ENCODE data around the gene SLC51B. TPM values are rescaled to one million over a fixed set of nuclear protein-coding genes. Genes with fewer than 3 reads are reported as not detected.

The SLC51B gene
- total RNA-seq, 1 experiment from 2014 or later = not detected

- no peaks in the 10 kb centered on the region for H3K27me3 ChIP-seq (replicated peaks; ENCODE audit: insufficient read depth, low read depth, low read length, poor library complexity)
- H3K27ac ChIP-seq (ENCODE audit: low read depth, low read length, poor library complexity, severe bottlenecking) = no peak overlapping the region
- intact Hi-C loops (cut with micrococcal nuclease; ENCODE audit: unreplicated experiment) = no loop called here
- no peaks in the 10 kb centered on the region for H3K4me1 ChIP-seq (ENCODE audit: insufficient read depth, low read length, poor library complexity, severe bottlenecking)
- BruUV-seq (replicated peaks) = no TSS peak
- no peak for DNase-seq (ENCODE audit: low spot score)
- TF ChIP-seq EZH2 (IDR thresholded peaks at IDR 0.05; ENCODE audit: borderline replicate concordance, low read depth, low read length, poor library complexity, severe bottlenecking) (no peak), CTCF (conservative IDR thresholded peaks at IDR 0.05; ENCODE audit: low read depth, low read length) (no peak)
- no peaks in the 10 kb centered on the region for H3K9me3 ChIP-seq (ENCODE audit: low read depth, low read length, poor library complexity, severe bottlenecking)
- no peak overlapping the region for H3K4me3 ChIP-seq (ENCODE audit: low read depth, low read length, poor library complexity, severe bottlenecking)
- ChIA-PET CTCF (no interaction called here), POLR2A (ENCODE audit: low non-redundant PET) (interaction anchor here (0.8 kb wide), 1 partner anchor 29 kb away, joined by 3 read pairs; no protein-coding TSS in a partner anchor)
- H3K36me3 ChIP-seq (ENCODE audit: insufficient read depth, low read length, poor library complexity, severe bottlenecking) = no peaks in the 10 kb centered on the region
These were observed 14.9 kb downstream of the SLC51B start for GRCh38 chr15:65059931-65060596.

GRCh38 chr15:65060641-65061397 is 15.6 kb downstream of the SLC51B start:
- intact Hi-C loops (cut with micrococcal nuclease; ENCODE audit: unreplicated experiment) = no loop called here
- ChIA-PET CTCF (no interaction called here), POLR2A (ENCODE audit: low non-redundant PET) (no interaction called here)
- TF ChIP-seq CTCF (conservative IDR thresholded peaks at IDR 0.05; ENCODE audit: low read depth, low read length) = no peak
- no peak overlapping the region for H3K4me3 ChIP-seq (ENCODE audit: low read depth, low read length, poor library complexity, severe bottlenecking)
- H3K36me3 ChIP-seq (ENCODE audit: insufficient read depth, low read length, poor library complexity, severe bottlenecking) = no peaks in the 10 kb centered on the region
- no peak overlapping the region for H3K27ac ChIP-seq (ENCODE audit: low read depth, low read length, poor library complexity, severe bottlenecking)
- DNase-seq (ENCODE audit: low spot score) = no peak
- no TSS peak for BruUV-seq (replicated peaks)
- no peaks in the 10 kb centered on the region for H3K9me3 ChIP-seq (ENCODE audit: low read depth, low read length, poor library complexity, severe bottlenecking)
- no peaks in the 10 kb centered on the region for H3K27me3 ChIP-seq (replicated peaks; ENCODE audit: insufficient read depth, low read depth, low read length, poor library complexity)
- no peaks in the 10 kb centered on the region for H3K4me1 ChIP-seq (ENCODE audit: insufficient read depth, low read length, poor library complexity, severe bottlenecking)

- Histone ChIP-seq H3K4me3 (ENCODE audit: low read depth, low read length, poor library complexity, severe bottlenecking) (no peak overlapping the region), H3K9me3 (ENCODE audit: low read depth, low read length, poor library complexity, severe bottlenecking) (no peaks in the 10 kb centered on the region), H3K4me1 (ENCODE audit: insufficient read depth, low read length, poor library complexity, severe bottlenecking) (peaks cover under 1% of the 10 kb centered on the region), H3K27me3 (replicated peaks; ENCODE audit: insufficient read depth, low read depth, low read length, poor library complexity) (no peaks in the 10 kb centered on the region), H3K27ac (ENCODE audit: low read depth, low read length, poor library complexity, severe bottlenecking) (no peak overlapping the region), H3K36me3 (ENCODE audit: insufficient read depth, low read length, poor library complexity, severe bottlenecking) (no peaks in the 10 kb centered on the region)
- TF ChIP-seq CTCF (conservative IDR thresholded peaks at IDR 0.05; ENCODE audit: low read depth, low read length) (no peak), EZH2 (IDR thresholded peaks at IDR 0.05; ENCODE audit: borderline replicate concordance, low read depth, low read length, poor library complexity, severe bottlenecking) (no peak)
- POLR2A ChIA-PET (ENCODE audit: low non-redundant PET) = interaction anchor here (0.6 kb wide), 1 partner anchor 243 kb away, joined by 4 read pairs; the partner anchor contains the start of gene RNU5B-1
- intact Hi-C loops (cut with micrococcal nuclease; ENCODE audit: unreplicated experiment) = no loop called here
- no TSS peak for BruUV-seq (replicated peaks)
- CTCF ChIA-PET = no interaction called here
- DNase-seq (ENCODE audit: low spot score) = no peak
These were observed 16.9 kb downstream of the SLC51B start for GRCh38 chr15:65062061-65062460.

All from A673 (cell line).